Stimulated activated CD8-positive, alpha-beta memory T cell treated with anti-CD3 and anti-CD28 coated beads, Interleukin-2, amount 100 ng/mL, for 1 hour (primary cell): ENCODE results near the gene EMC1.
"Not testable (repeated sequence)": the region's sequence is repeated elsewhere in the genome, so short reads cannot be mapped to it uniquely, and the experiment has no call there.

Source experiments
- DNase-seq, 2 donors: peaks; one replicate each; pipeline ENCODE4 v3.0.0-alpha.2; 2020; ENCODE audit warnings: low read depth in 2 of 2

The EMC1 gene

GRCh38 chr1:19251305-19252196 is at the start of gene EMC1, which contains the start of gene MRTO4:
TSS of gene EMC1 (minus strand) at chr1:19251524. CDS start at chr1:19251509, 15 bp downstream.
TSS of gene MRTO4 (plus strand) at chr1:19251805. CDS start at chr1:19251836, 31 bp downstream.
- DNase-seq: peak; percentile 80 to 81

GRCh38 chr1:19300211-19300610 is 48.9 kb upstream of the EMC1 start:
- no peak for DNase-seq

DNA sequence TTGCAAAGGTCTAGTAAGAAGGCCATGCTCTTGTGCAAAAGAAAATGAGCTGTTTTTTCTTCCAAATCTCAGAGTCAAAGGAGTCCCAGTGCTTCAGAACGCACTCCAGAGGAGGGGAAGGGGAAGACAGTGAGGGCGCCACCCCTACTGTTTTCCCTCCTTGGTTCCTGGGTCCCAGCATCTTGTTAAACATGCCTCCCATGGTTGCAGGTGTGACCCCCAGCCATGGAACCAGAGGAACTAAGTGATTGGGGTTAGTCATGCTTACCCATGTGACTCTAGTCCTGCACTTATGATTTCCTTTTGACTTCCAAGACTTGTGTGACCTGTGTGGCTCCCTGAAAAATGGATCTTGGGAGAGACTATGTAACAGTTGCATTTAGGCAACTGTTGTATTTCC is 43.3 kb upstream of the EMC1 start:
- no peak for DNase-seq

- no peak for DNase-seq
These were observed 37.9 kb upstream of the EMC1 start for GRCh38 chr1:19289244-19289643.

DNA sequence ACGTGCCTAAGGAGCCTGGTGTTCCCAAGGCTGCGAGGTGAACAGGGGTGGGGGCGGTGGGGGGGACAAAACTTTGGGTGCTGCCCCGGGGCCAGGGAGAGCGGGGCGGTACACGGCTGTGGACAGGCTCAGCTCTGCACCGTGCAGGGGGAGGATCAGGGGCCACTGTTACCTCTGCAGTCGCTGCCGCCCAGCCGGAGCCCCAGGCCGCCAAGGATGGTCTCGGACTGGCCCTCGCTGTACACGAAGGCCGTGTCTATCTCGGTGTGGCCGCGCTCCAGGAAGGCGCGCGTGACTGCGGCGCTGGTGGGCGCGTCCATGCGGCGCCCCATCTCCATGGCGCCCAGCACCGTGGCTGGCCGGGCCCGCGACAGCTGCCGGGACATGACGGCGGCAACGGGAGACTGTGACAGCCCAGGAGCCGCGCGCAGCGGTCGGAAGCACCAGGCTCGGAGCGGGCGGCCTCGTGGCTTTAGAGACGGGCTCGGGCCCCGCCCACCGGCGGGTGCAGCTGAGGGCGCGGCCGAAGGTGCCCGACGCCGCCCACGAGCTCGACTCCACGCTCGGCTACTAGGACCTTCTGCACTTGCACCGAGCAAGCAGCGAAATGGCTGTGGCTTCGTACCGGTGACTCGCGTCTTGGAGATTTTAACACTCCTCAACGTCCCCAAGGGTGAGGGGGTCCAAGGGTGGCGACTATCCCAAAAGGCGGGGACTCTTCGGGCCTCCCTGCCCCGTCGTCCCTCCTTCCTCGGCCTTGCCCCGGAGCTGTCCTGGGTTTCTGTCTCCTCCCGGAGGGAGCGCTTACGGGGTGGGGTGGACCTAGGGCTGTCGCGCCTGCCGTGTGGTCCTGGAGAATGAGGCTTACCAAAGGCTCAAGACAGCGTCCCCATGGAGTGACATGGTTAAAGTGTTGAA is 37.3 kb upstream of the EMC1 start, which contains the start of gene AKR7A3:
AKR7A3 (minus strand) TSS at position 447 of the 918 bp plus-strand sequence; CDS start at position 386, 61 bp downstream.
- DNase-seq: peak in 1 of 2 donors; percentile 26

DNA sequence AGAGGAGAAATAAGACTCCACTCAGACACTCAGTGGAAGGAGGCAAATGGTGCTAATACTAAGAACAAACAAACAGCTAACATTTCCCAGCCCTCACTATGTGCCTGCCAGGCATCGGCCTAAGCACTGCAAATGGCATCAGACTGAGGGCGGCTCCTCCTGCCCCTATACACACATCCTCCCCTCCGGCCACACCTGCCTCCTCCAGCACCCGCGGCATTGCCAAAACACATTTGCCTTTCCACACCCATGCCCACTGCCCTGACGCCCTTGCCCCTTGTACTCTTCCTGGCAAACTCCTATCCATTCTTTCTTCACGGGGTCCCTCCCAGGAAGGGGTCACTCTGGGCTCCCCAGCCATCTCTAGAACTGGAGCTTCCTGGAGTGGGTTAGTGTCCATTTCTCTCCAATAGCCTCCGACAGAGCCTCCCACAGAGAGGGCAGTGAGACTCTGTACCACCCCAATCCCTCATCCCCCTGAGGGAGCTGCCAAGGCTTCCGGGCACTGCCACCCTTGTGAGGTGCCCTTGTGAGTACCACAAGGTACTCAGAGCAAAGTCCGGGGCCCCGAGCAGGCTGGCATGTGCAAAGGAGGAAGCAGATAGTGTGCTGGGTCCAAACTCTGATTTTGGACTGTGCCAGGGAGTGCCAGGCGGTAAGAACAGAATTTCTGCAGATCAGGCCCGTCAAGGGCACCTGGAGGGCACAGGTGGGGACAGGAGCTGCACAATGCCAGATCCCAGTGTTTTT is 36.3 kb upstream of the EMC1 start:
- no peak for DNase-seq

DNA sequence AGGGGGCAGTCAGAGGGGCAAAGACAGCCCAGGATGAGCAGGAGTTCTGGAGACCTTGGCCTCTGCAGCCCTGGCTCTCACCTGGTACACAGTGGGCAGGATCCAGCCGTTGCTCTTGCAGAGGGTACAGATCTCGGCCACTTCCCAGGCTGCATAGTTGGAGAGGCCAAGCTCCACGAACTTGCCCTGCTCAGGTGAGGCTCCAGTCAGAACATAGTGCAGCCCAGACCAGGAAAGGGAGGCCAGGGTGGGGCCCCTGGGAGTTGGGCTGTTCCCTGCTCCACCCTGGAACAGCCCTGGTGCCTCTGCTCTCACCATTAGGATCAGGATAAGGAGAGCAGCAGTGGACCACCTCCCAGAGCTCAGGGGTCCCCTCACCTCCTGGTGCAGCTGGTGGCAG is 34.5 kb upstream of the EMC1 start:
- DNase-seq: not testable (repeated sequence)

DNA sequence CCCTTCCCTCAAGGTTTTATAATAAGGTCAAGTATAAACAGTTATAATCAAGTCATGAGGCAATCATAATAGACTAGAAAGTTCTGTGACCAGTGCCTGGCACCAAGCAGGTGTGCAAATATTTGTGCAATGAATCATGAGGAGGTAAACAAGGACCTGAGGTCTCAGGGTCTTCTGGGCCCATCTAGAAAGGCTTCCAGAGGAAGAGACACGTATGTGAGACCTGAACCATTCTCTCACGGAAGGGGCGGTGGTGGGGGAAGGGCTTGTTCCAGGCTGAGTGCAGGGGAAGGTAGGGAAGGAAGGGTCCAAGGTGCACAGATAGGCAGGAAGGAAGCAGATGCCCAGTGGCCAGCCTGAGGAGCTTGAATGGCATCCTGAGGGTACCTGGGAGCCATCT is 34.0 kb upstream of the EMC1 start:
- not testable (repeated sequence) for DNase-seq

GRCh38 chr1:19284881-19285280 is 33.6 kb upstream of the EMC1 start:
- no peak for DNase-seq

GRCh38 chr1:19283891-19284290 is 32.6 kb upstream of the EMC1 start:
- DNase-seq: no peak

DNA sequence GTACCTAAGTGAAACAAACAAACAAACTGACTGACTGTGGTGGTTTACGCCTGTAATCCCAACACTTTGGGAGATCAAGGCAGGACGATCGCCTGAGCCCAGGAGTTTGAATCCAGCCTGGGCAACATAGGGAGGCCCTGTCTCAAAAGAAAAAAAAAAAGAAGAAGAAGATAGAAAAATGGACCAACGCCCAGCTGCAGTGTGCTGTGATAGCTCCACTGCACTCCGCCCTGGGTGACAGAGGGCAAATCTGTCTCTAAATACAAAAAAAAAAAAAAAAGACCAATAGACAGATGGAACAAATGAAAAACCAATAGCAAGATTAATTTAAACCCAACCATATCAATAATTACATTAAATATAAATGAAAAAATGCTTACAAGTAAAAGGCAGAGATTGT is 23.3 kb upstream of the EMC1 start:
- no peak for DNase-seq

DNA sequence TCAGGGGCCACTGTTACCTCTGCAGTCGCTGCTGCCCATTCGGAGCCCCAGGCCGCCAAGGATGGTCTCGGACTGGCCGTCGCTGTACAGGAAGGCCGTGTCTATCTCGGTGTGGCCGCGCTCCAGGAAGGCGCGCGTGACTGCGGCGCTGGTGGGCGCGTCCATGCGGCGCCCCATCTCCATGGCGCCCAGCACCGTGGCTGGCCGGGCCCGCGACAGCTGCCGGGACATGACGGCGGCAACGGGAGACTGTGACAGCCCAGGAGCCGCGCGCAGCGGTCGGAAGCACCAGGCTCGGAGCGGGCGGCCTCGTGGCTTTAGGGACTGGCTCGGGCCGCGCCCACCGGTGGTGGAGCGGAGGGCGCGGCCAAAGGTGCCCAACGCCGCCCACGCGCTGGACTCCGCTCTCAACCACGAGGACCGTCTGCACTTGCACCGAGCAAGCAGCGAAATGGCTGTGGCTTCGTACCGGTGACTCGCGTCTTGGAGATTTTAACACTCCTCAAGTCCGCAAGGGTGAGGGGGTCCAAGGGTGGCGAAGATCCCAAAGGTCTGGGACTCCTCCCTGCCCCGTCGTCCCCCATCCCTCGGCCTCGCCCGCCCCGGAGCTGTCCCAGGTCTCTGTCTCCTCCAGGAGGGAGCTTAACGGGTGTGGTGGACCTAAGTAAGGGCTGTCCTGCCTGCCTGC is 22.7 kb upstream of the EMC1 start:
- DNase-seq: not testable (repeated sequence)

- no peak for DNase-seq
These were observed 22.0 kb upstream of the EMC1 start for GRCh38 chr1:19273106-19273843.

- no peak for DNase-seq
These were observed 20.7 kb upstream of the EMC1 start for GRCh38 chr1:19272064-19272463.

GRCh38 chr1:19270343-19270730 is 19.0 kb upstream of the EMC1 start:
- DNase-seq: not testable (repeated sequence)

- DNase-seq: not testable (repeated sequence)
These were observed 18.4 kb upstream of the EMC1 start for GRCh38 chr1:19269427-19270342.

DNA sequence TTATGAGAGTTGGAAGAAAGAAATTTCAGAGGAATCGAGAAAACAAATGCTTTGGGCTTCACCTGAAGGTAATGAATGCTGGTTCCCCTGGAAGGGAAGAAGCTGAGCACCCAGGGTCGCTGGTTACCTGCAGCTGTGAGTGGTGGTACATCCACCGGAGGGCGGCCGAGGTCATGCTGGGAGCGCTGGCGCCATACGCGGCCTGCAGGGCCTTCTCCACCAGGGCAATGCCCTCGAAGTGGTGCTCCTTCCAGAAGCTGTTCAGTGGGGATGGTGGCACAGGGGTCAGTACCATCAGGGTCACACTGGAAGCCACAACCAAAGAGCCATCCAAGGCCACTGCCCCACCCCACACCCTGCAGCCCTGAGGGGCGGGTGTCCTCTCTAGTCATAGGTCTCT is 17.1 kb upstream of the EMC1 start:
- DNase-seq: no peak

DNA sequence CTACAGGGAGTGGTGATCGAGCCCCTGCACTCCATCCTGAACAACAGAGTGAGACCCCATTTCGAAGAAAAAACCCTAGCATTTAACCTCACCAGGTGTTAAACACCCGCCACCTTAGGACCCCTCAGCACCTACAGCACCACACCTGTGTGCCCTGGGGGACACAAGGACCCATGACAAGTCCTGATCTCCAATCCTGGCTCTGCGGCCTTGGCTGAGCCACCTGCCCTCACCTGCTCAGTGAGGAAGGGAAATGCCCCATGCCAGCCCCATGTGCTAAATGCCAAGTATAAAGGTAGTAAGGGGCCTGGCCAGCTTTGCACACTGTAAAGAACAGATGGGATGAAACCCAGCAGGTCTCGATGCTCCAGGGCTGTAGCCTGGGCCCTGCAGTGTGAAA is 11.4 kb upstream of the EMC1 start:
- no peak for DNase-seq

- DNase-seq: no peak
These were observed 10.7 kb upstream of the EMC1 start for GRCh38 chr1:19262047-19262446.
